MM.1S (cell line): ENCODE data around the gene ELP4.

Experiments
- DNase-seq: peaks from one replicate; pipeline ENCODE4 v3.0.0-alpha.2; 2015
- H2AFZ ChIP-seq: fragments of 300-600 bp; sonication (generic); 2 replicates; pipeline ENCODE4 v1.6.0; 2016; ENCODE audit warnings: antibody characterized with exemption, low read length
- H3F3A ChIP-seq: fragments of 300-600 bp; sonication (generic); 2 replicates; pipeline ENCODE4 v1.6.1; 2016; ENCODE audit warnings: mild to moderate bottlenecking, antibody characterized with exemption, low read length, moderate library complexity, mixed read lengths; ENCODE audit not compliant: insufficient read depth
- H3K27ac ChIP-seq: fragments of 300-600 bp; sonication (generic); 2 replicates; pipeline ENCODE4 v1.5.1; 2016; ENCODE audit warnings: mild to moderate bottlenecking, low read length
- H3K27me3 ChIP-seq: fragments of 300-600 bp; sonication (generic); replicated peaks from 2 replicates; pipeline ENCODE4 v1.6.0; 2016; ENCODE audit warnings: low read length; ENCODE audit not compliant: insufficient read depth
- H3K36me3 ChIP-seq: fragments of 300-600 bp; sonication (generic); replicated peaks from 2 replicates; pipeline ENCODE4 v1.6.1; 2016; ENCODE audit warnings: mild to moderate bottlenecking, low read length, mixed read lengths; ENCODE audit not compliant: insufficient read depth
- H3K4me1 ChIP-seq: fragments of 300-600 bp; sonication (generic); 2 replicates; pipeline ENCODE4 v1.6.1; 2016; ENCODE audit warnings: low read length, mixed read lengths
- H3K4me2 ChIP-seq: fragments of 300-600 bp; sonication (generic); 2 replicates; pipeline ENCODE4 v1.6.0; 2016; ENCODE audit warnings: low read depth, low read length
- H3K4me3 ChIP-seq: fragments of 300-600 bp; sonication (generic); 2 replicates; pipeline ENCODE4 v1.5.1; 2016; ENCODE audit warnings: low read length, mixed read lengths
- H3K79me2 ChIP-seq: fragments of 300-600 bp; sonication (generic); 2 replicates; pipeline ENCODE4 v1.6.1; 2016; ENCODE audit warnings: mixed run types, low read length, mixed read lengths
- H3K9ac ChIP-seq: fragments of 300-600 bp; sonication (generic); 2 replicates; pipeline ENCODE4 v1.6.1; 2016; ENCODE audit warnings: low read length, mixed read lengths
- H3K9me2 ChIP-seq: fragments of 300-600 bp; sonication (generic); replicated peaks from 2 replicates; pipeline ENCODE4 v1.6.1; 2016; ENCODE audit warnings: mild to moderate bottlenecking, low read length, mixed read lengths; ENCODE audit not compliant: insufficient read depth
- H3K9me3 ChIP-seq: fragments of 300-600 bp; sonication (generic); replicated peaks from 2 replicates; pipeline ENCODE4 v1.6.1; 2016; ENCODE audit warnings: mild to moderate bottlenecking, low read length, mixed read lengths; ENCODE audit not compliant: insufficient read depth
- H4K20me1 ChIP-seq: fragments of 300-600 bp; sonication (generic); 2 replicates; pipeline ENCODE4 v1.6.1; 2016; ENCODE audit warnings: mild to moderate bottlenecking, low read length, moderate library complexity, mixed read lengths; ENCODE audit not compliant: insufficient read depth
- EZH2 ChIP-seq: fragments of 300-600 bp; sonication (generic); optimal IDR thresholded peaks from 2 replicates; pipeline ENCODE3; 2017; ENCODE audit warnings: low read depth, mild to moderate bottlenecking, antibody characterized with exemption, low read length, mixed read lengths
- EZH2phosphoT487 ChIP-seq: fragments of 300-600 bp; sonication (generic); IDR thresholded peaks from 2 replicates; pipeline ENCODE4 v1.6.1; 2018; ENCODE audit warnings: antibody characterized with exemption, low read length
- TF ChIP-seq, protein P1 (sequence below): fragments of 300-600 bp; sonication (generic); IDR thresholded peaks from 2 replicates; pipeline ENCODE4 v1.5.1; 2016; ENCODE audit warnings: antibody characterized with exemption, low read length, mixed read lengths

Gene ELP4

DNA sequence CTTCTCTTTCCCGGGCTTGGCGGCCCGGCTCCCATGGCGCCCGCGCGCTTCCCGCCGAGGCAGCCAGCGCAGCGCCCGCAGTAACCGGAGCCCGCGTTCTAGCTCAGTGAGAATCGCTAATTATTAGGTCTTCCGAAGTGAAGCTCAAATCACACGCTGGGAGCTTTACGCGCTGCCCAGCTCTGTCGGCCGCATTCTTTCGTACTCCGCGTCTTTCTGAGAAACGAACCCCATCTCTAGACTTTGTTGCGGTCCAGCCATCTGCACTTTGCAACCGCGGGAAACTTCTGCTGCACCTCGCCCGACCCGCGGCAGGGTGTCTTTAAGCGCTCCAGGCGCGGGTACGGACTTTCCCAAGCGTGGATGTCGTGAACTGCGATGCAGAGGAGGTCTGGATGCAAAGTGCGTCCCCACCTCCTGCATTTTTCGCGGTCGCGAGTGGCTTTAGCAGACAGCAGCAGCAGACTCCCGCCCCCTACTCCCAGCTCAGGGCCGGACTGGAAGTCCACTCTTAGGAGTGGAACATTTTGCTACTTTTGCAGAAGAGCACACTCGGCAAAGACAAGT, 307.6 kb downstream of the ELP4 start:
- H4K20me1 ChIP-seq: no peaks in the 10 kb centered on the region
- no peaks in the 10 kb centered on the region for H3K4me1 ChIP-seq
- H3K4me2 ChIP-seq: no peak overlapping the region
- no peaks in the 10 kb centered on the region for H3K36me3 ChIP-seq
- TF ChIP-seq, protein P1, sequence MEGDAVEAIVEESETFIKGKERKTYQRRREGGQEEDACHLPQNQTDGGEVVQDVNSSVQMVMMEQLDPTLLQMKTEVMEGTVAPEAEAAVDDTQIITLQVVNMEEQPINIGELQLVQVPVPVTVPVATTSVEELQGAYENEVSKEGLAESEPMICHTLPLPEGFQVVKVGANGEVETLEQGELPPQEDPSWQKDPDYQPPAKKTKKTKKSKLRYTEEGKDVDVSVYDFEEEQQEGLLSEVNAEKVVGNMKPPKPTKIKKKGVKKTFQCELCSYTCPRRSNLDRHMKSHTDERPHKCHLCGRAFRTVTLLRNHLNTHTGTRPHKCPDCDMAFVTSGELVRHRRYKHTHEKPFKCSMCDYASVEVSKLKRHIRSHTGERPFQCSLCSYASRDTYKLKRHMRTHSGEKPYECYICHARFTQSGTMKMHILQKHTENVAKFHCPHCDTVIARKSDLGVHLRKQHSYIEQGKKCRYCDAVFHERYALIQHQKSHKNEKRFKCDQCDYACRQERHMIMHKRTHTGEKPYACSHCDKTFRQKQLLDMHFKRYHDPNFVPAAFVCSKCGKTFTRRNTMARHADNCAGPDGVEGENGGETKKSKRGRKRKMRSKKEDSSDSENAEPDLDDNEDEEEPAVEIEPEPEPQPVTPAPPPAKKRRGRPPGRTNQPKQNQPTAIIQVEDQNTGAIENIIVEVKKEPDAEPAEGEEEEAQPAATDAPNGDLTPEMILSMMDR: no peak
- TF ChIP-seq EZH2 (no peak), EZH2phosphoT487 (no peak)
- no peaks in the 10 kb centered on the region for H3K9me3 ChIP-seq
- H3F3A ChIP-seq: no peaks in the 10 kb centered on the region
- no peak for DNase-seq
- no peak overlapping the region for H3K4me3 ChIP-seq
- H3K27me3 ChIP-seq: peaks cover 32% of the 10 kb centered on the region
- no peak overlapping the region for H3K9ac ChIP-seq
- H2AFZ ChIP-seq: no peak overlapping the region
- no peaks in the 10 kb centered on the region for H3K79me2 ChIP-seq
- no peak overlapping the region for H3K27ac ChIP-seq
- H3K9me2 ChIP-seq: no peaks in the 10 kb centered on the region

GRCh38 chr11:31817621-31818424, 308.3 kb downstream of the ELP4 start:
- no peaks in the 10 kb centered on the region for H3K79me2 ChIP-seq
- H4K20me1 ChIP-seq: no peaks in the 10 kb centered on the region
- no peaks in the 10 kb centered on the region for H3F3A ChIP-seq
- no peak overlapping the region for H3K9ac ChIP-seq
- no peaks in the 10 kb centered on the region for H3K4me1 ChIP-seq
- DNase-seq: no peak
- TF ChIP-seq EZH2 (no peak), EZH2phosphoT487 (no peak)
- TF ChIP-seq, protein P1: no peak
- no peaks in the 10 kb centered on the region for H3K9me2 ChIP-seq
- no peak overlapping the region for H3K4me2 ChIP-seq
- no peak overlapping the region for H3K4me3 ChIP-seq
- H3K36me3 ChIP-seq: no peaks in the 10 kb centered on the region
- H3K27me3 ChIP-seq: peaks cover 28% of the 10 kb centered on the region
- no peak overlapping the region for H3K27ac ChIP-seq
- no peaks in the 10 kb centered on the region for H3K9me3 ChIP-seq
- H2AFZ ChIP-seq: no peak overlapping the region

GRCh38 chr11:31818425-31818755, 308.8 kb downstream of the ELP4 start:
- Histone ChIP-seq H3K9me2 (no peaks in the 10 kb centered on the region), H3K9me3 (no peaks in the 10 kb centered on the region), H3K27me3 (peaks cover 27% of the 10 kb centered on the region), H3K27ac (no peak overlapping the region), H4K20me1 (no peaks in the 10 kb centered on the region), H3K36me3 (no peaks in the 10 kb centered on the region), H3K9ac (no peak overlapping the region), H3F3A (no peaks in the 10 kb centered on the region), H3K79me2 (no peaks in the 10 kb centered on the region), H2AFZ (no peak overlapping the region), H3K4me1 (no peaks in the 10 kb centered on the region), H3K4me2 (no peak overlapping the region), H3K4me3 (no peak overlapping the region)
- DNase-seq: no peak
- TF ChIP-seq, protein P1: no peak
- TF ChIP-seq EZH2 (no peak), EZH2phosphoT487 (no peak)
